Caco-2 (cell line): ENCODE data around the gene MX2. TPM values are rescaled to one million over a fixed set of nuclear protein-coding genes. Genes with fewer than 3 reads are reported as not detected.

Source experiments
- BruUV-seq: library from RNA; stranded (reverse); fragments of 400-500 nt; replicated peaks from 2 replicates; lab custom pipeline; 2021; lab: Mats Ljungman, UMichigan
- CTCF ChIA-PET: fragments of 300-600 bp; sonication (Branson Sonifier 250); formaldehyde crosslinking; loops from one replicate; lab custom pipeline; 2022; ENCODE audit warnings: antibody characterized with exemption; lab: Charles Lee
- POLR2A ChIA-PET: fragments of 300-600 bp; sonication (Branson Sonifier 250); formaldehyde crosslinking; loops from one replicate; lab custom pipeline; 2022; ENCODE audit warnings: antibody characterized with exemption; lab: Charles Lee
- DNase-seq, 2 experiments: peaks; one replicate each; pipeline versions ENCODE4 v3.0.0 to v3.0.0-alpha.2; 2020 to 2022
- H3K27me3 ChIP-seq: replicated peaks from 2 replicates; pipeline ENCODE4 v1.6.0; 2011; ENCODE audit warnings: low read length; ENCODE audit not compliant: control insufficient read depth, insufficient read depth
- H3K36me3 ChIP-seq: 2 replicates; pipeline ENCODE4 v1.5.1; 2011; ENCODE audit warnings: low read length; ENCODE audit not compliant: control insufficient read depth, insufficient read depth
- H3K4me1 ChIP-seq: fragments of 250-450 bp; sonication (Bioruptor Pico); 2 replicates; pipeline ENCODE4 v1.5.1; 2020; ENCODE audit warnings: mild to moderate bottlenecking
- H3K4me3 ChIP-seq: 2 replicates; pipeline ENCODE4 v1.5.1; 2011; ENCODE audit warnings: low read depth, mild to moderate bottlenecking, control low read depth, low read length
- H3K9me3 ChIP-seq: fragments of 250-450 bp; sonication (Bioruptor Pico); 2 replicates; pipeline ENCODE4 v1.5.1; 2020; ENCODE audit warnings: mild to moderate bottlenecking, moderate library complexity
- H3K27ac Mint-ChIP-seq: one replicate; pipeline ENCODE4 v1.8.0; 2022; ENCODE audit warnings: mixed read lengths; ENCODE audit not compliant: unreplicated experiment
- H3K27me3 Mint-ChIP-seq: one replicate; pipeline ENCODE4 v1.8.0; 2022; ENCODE audit warnings: mixed read lengths; ENCODE audit not compliant: insufficient read depth, unreplicated experiment
- H3K36me3 Mint-ChIP-seq: one replicate; pipeline ENCODE4 v1.8.0; 2022; ENCODE audit warnings: mild to moderate bottlenecking, mixed read lengths; ENCODE audit not compliant: insufficient read depth, unreplicated experiment
- H3K4me1 Mint-ChIP-seq: one replicate; pipeline ENCODE4 v1.8.0; 2022; ENCODE audit warnings: low read depth, mixed read lengths; ENCODE audit not compliant: unreplicated experiment
- H3K4me3 Mint-ChIP-seq: one replicate; pipeline ENCODE4 v1.8.0; 2022; ENCODE audit warnings: mild to moderate bottlenecking, moderate library complexity, mixed read lengths; ENCODE audit not compliant: unreplicated experiment
- H3K9me3 Mint-ChIP-seq: one replicate; pipeline ENCODE4 v1.8.0; 2022; ENCODE audit warnings: mixed read lengths; ENCODE audit not compliant: unreplicated experiment
- CTCF ChIP-seq, 2 experiments: fragments of 200-600 bp in 1 of 2; IDR thresholded peaks; 1 replicate in 1 of 2; 2 replicates in 1 of 2; pipeline versions ENCODE4 v1.5.1 to v1.8.0; 2011 to 2022; ENCODE audit warnings: antibody characterized with exemption in 1 of 2, control low read depth in 1 of 2, inconsistent platforms in 1 of 2, low read depth in 1 of 2, low read length in 1 of 2, mild to moderate bottlenecking in 1 of 2, moderate library complexity in 1 of 2; ENCODE audit not compliant: insufficient read depth in 1 of 2, severe bottlenecking in 1 of 2, unreplicated experiment in 1 of 2
- intact Hi-C: fragments of 100-400 bp; cut with micrococcal nuclease; formaldehyde crosslinking; loops from one replicate; pipeline ENCODE4 v1.10.0; 2022; ENCODE audit not compliant: unreplicated experiment
- total RNA-seq: library from RNA; stranded (reverse); gene quantifications from 2 replicates; pipeline ENCODE4 v1.2.3, GENCODE V29; 2022

The MX2 gene
- total RNA-seq, 1 experiment from 2014 or later, result 0.84 TPM

GRCh38 chr21:41328660-41329607 lies 32.9 kb upstream of the MX2 start:
- Histone ChIP-seq H3K4me1 (peaks cover 13% of the 10 kb centered on the region), H3K4me3 (no peak overlapping the region), H3K27me3 (no peaks in the 10 kb centered on the region), H3K36me3 (no peaks in the 10 kb centered on the region; the same call in 1 of the 2 replicates), H3K9me3 (peaks cover 6% of the 10 kb centered on the region)
- Mint-ChIP-seq H3K27me3 (no peaks in the 10 kb centered on the region), H3K9me3 (peaks cover 27% of the 10 kb centered on the region), H3K36me3 (peaks cover 38% of the 10 kb centered on the region), H3K4me1 (peaks cover 13% of the 10 kb centered on the region), H3K27ac (no peak overlapping the region), H3K4me3 (no peak overlapping the region)
- CTCF ChIA-PET, result no interaction called here
- no peak for DNase-seq
- BruUV-seq, result no TSS peak
- TF ChIP-seq CTCF (IDR thresholded peaks at IDR 0.05; ENCODE audit: insufficient read depth in 1 of 2, low read depth in 1 of 2, low read length in 1 of 2, severe bottlenecking in 1 of 2, unreplicated experiment in 1 of 2), result no peak
- POLR2A ChIA-PET, result no interaction called here
- intact Hi-C loops, result no loop called here

- intact Hi-C loops, result no loop called here
Measured at GRCh38 chr21:41333752-41334151, 28.1 kb upstream of the MX2 start.

DNA sequence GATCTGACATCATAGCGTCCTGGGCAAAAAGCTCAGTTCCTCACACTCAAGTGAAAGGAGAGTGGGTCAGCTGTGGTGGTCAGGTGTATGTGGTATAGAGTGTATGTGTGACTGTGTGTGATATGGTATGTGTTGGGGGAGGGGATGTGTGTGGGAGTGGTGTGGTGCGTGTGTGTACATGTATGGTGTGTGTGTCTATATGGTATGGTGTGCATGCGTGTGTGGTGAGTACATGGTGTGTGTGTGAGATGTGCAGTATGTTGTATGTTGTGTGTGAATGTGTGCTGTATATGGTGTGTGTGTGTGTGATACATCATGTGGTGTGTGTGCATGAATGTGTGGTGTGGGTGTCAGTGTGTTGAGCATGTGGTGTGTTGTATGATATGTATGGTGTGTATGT lies 24.3 kb upstream of the MX2 start:
- H3K36me3 Mint-ChIP-seq, result peaks cover 46% of the 10 kb centered on the region
- DNase-seq, result no peak
- H3K27me3 Mint-ChIP-seq, result no peaks in the 10 kb centered on the region
- no peak overlapping the region for H3K27ac Mint-ChIP-seq
- peaks cover 28% of the 10 kb centered on the region for H3K9me3 Mint-ChIP-seq
- Histone ChIP-seq H3K27me3 (no peaks in the 10 kb centered on the region), H3K4me3 (no peak overlapping the region), H3K9me3 (peaks cover 24% of the 10 kb centered on the region), H3K36me3 (no peaks in the 10 kb centered on the region; the same call in 1 of the 2 replicates), H3K4me1 (no peaks in the 10 kb centered on the region)
- no peak for TF ChIP-seq CTCF (IDR thresholded peaks at IDR 0.05; ENCODE audit: insufficient read depth in 1 of 2, low read depth in 1 of 2, low read length in 1 of 2, severe bottlenecking in 1 of 2, unreplicated experiment in 1 of 2)
- no TSS peak for BruUV-seq
- peaks cover 7% of the 10 kb centered on the region for H3K4me1 Mint-ChIP-seq
- ChIA-PET POLR2A (no interaction called here), CTCF (no interaction called here)
- intact Hi-C loops, result no loop called here
- no peak overlapping the region for H3K4me3 Mint-ChIP-seq

More at GRCh38 chr21:41333752-41334151, 28.1 kb upstream of the MX2 start:
- TF ChIP-seq CTCF (IDR thresholded peaks at IDR 0.05; ENCODE audit: insufficient read depth in 1 of 2, low read depth in 1 of 2, low read length in 1 of 2, severe bottlenecking in 1 of 2, unreplicated experiment in 1 of 2), result no peak
- Histone ChIP-seq H3K27me3 (no peaks in the 10 kb centered on the region), H3K36me3 (no peaks in the 10 kb centered on the region; the same call in none of the 2 replicates), H3K9me3 (peaks cover 12% of the 10 kb centered on the region), H3K4me3 (no peak overlapping the region), H3K4me1 (no peaks in the 10 kb centered on the region)
- Mint-ChIP-seq H3K9me3 (peaks cover 28% of the 10 kb centered on the region), H3K36me3 (peaks cover 38% of the 10 kb centered on the region), H3K27me3 (no peaks in the 10 kb centered on the region), H3K4me1 (peaks cover 13% of the 10 kb centered on the region), H3K27ac (no peak overlapping the region), H3K4me3 (no peak overlapping the region)
- ChIA-PET CTCF (no interaction called here), POLR2A (no interaction called here)
- no TSS peak for BruUV-seq
- DNase-seq, result no peak
